ENCODE results near the gene AKT3.
A peak's percentile ranks its signal among the peaks of the same experiment; 100 is the strongest.
"Not testable (repeated sequence)": the region's sequence is repeated elsewhere in the genome, so short reads cannot be mapped to it uniquely, and the experiment has no call there.

AKT3 gene

GRCh38 chr1:243842161-243842560 lies 7.9 kb downstream of the AKT3 start:
- no peak for DNase-seq (ENCODE audit: low spot score)

- DNase-seq (ENCODE audit: low spot score): no peak
These were observed 8.5 kb downstream of the AKT3 start for GRCh38 chr1:243841507-243841906.

- no peak for DNase-seq (ENCODE audit: low spot score)
These were observed 12.0 kb downstream of the AKT3 start for GRCh38 chr1:243837907-243838535.

GRCh38 chr1:243834130-243834529 lies 15.9 kb downstream of the AKT3 start:
- no peak for DNase-seq (ENCODE audit: low spot score)

- no peak for DNase-seq (ENCODE audit: low spot score)
These were observed 18.6 kb downstream of the AKT3 start for GRCh38 chr1:243831463-243831862.

GRCh38 chr1:243827206-243827605 lies 22.8 kb downstream of the AKT3 start:
- DNase-seq (ENCODE audit: low spot score): no peak

- not testable (repeated sequence) for DNase-seq (ENCODE audit: low spot score)
These were observed 25.1 kb downstream of the AKT3 start for GRCh38 chr1:243824907-243825306.

GRCh38 chr1:243821177-243821680 lies 28.8 kb downstream of the AKT3 start:
- DNase-seq (ENCODE audit: low spot score): no peak

GRCh38 chr1:243819438-243819839 lies 30.6 kb downstream of the AKT3 start:
- no peak for DNase-seq (ENCODE audit: low spot score)

- no peak for DNase-seq (ENCODE audit: low spot score)
These were observed 31.1 kb downstream of the AKT3 start for GRCh38 chr1:243818978-243819377.

GRCh38 chr1:243814718-243815117 lies 35.3 kb downstream of the AKT3 start:
- DNase-seq (ENCODE audit: low spot score): no peak

- not testable (repeated sequence) for DNase-seq (ENCODE audit: low spot score)
These were observed 42.7 kb downstream of the AKT3 start for GRCh38 chr1:243807346-243807745.

GRCh38 chr1:243806310-243806709 lies 43.7 kb downstream of the AKT3 start:
- no peak for DNase-seq (ENCODE audit: low spot score)

GRCh38 chr1:243802736-243803135 lies 47.3 kb downstream of the AKT3 start:
- no peak for DNase-seq (ENCODE audit: low spot score)

GRCh38 chr1:243801378-243801777 lies 48.7 kb downstream of the AKT3 start:
- no peak for DNase-seq (ENCODE audit: low spot score)

- no peak for DNase-seq (ENCODE audit: low spot score)
These were observed 50.1 kb downstream of the AKT3 start for GRCh38 chr1:243799908-243800307.

GRCh38 chr1:243798726-243799125 lies 51.3 kb downstream of the AKT3 start:
- DNase-seq (ENCODE audit: low spot score): no peak

- DNase-seq (ENCODE audit: low spot score): no peak
These were observed 54.0 kb downstream of the AKT3 start for GRCh38 chr1:243796016-243796415.

- no peak for DNase-seq (ENCODE audit: low spot score)
These were observed 56.7 kb downstream of the AKT3 start for GRCh38 chr1:243793298-243793697.

- no peak for DNase-seq (ENCODE audit: low spot score)
These were observed 57.2 kb downstream of the AKT3 start for GRCh38 chr1:243792891-243793290.

- no peak for DNase-seq (ENCODE audit: low spot score)
These were observed 57.6 kb downstream of the AKT3 start for GRCh38 chr1:243792401-243792800.

- DNase-seq (ENCODE audit: low spot score): peak; percentile 65
These were observed 58.3 kb downstream of the AKT3 start for GRCh38 chr1:243791586-243792267.

GRCh38 chr1:243790404-243790803 lies 59.6 kb downstream of the AKT3 start:
- no peak for DNase-seq (ENCODE audit: low spot score)

- no peak for DNase-seq (ENCODE audit: low spot score)
These were observed 63.5 kb downstream of the AKT3 start for GRCh38 chr1:243786531-243786930.

Data from pons (tissue), 1 donor.